Left hindlimb (tissue), 1 donor: ENCODE data around the gene PLPP4.

Experiments used
- DNase-seq: peaks from one replicate; pipeline ENCODE4 v3.0.0-alpha.2; 2018

The PLPP4 gene

GRCh38 chr10:120527691-120528090 is 70.7 kb downstream of the PLPP4 start:
- no peak for DNase-seq

GRCh38 chr10:120530699-120531098 is 73.7 kb downstream of the PLPP4 start:
- no peak for DNase-seq

GRCh38 chr10:120538091-120538490 is 81.1 kb downstream of the PLPP4 start:
- DNase-seq: no peak

- no peak for DNase-seq
These were observed 82.0 kb downstream of the PLPP4 start for GRCh38 chr10:120539076-120539475.

GRCh38 chr10:120540486-120540885 is 83.5 kb downstream of the PLPP4 start:
- no peak for DNase-seq

GRCh38 chr10:120541984-120542383 is 85.0 kb downstream of the PLPP4 start:
- no peak for DNase-seq

- no peak for DNase-seq
These were observed 85.6 kb downstream of the PLPP4 start for GRCh38 chr10:120542591-120542990.

- no peak for DNase-seq
These were observed 86.3 kb downstream of the PLPP4 start for GRCh38 chr10:120543291-120543690.

GRCh38 chr10:120548210-120548609 is 91.2 kb downstream of the PLPP4 start:
- no peak for DNase-seq

- no peak for DNase-seq
These were observed 95.2 kb downstream of the PLPP4 start for GRCh38 chr10:120552262-120552661.

GRCh38 chr10:120553911-120554310 is 96.9 kb downstream of the PLPP4 start:
- no peak for DNase-seq

- DNase-seq: no peak
These were observed 98.4 kb downstream of the PLPP4 start for GRCh38 chr10:120555436-120555835.

- DNase-seq: no peak
These were observed 99.0 kb downstream of the PLPP4 start for GRCh38 chr10:120555842-120556532.

GRCh38 chr10:120557311-120557710 is 100.3 kb downstream of the PLPP4 start:
- no peak for DNase-seq

- DNase-seq: no peak
These were observed 102.8 kb downstream of the PLPP4 start for GRCh38 chr10:120559800-120560199.

- DNase-seq: no peak
These were observed 105.9 kb downstream of the PLPP4 start for GRCh38 chr10:120562956-120563355.

- no peak for DNase-seq
These were observed 113.4 kb downstream of the PLPP4 start for GRCh38 chr10:120570418-120570817.

- no peak for DNase-seq
These were observed 114.2 kb downstream of the PLPP4 start for GRCh38 chr10:120571266-120571665.

GRCh38 chr10:120572307-120572706 is 115.3 kb downstream of the PLPP4 start:
- no peak for DNase-seq

- no peak for DNase-seq
These were observed 116.3 kb downstream of the PLPP4 start for GRCh38 chr10:120573355-120573754.

GRCh38 chr10:120574981-120575380 is 118.0 kb downstream of the PLPP4 start:
- DNase-seq: no peak

GRCh38 chr10:120575411-120575810 is 118.4 kb downstream of the PLPP4 start:
- no peak for DNase-seq

- no peak for DNase-seq
These were observed 121.1 kb downstream of the PLPP4 start for GRCh38 chr10:120578134-120578533.

GRCh38 chr10:120578890-120579289 is 121.9 kb downstream of the PLPP4 start:
- DNase-seq: no peak
